ENCODE data around the gene MFSD11.

DNA sequence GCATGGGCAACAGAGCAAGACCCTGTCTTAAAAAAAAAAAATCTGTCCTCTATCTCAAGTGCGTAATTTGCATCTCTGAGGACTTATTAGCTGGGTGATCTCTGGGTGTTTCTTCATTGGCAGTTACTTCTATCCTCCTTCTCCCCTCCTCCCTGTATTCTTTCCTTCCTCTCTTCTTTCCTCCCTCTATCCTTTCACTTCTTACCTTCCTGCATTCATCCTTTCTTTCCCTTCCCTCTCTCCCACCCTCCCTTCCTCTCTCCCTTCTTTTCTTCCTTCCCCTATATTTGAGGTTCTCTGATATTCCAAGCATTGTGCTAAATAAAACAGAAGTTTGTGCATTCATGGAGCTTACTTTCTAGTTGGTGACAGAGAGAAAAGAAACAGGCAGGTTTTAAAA, 10.7 kb downstream of the MFSD11 start:
- TF ChIP-seq, protein P1, sequence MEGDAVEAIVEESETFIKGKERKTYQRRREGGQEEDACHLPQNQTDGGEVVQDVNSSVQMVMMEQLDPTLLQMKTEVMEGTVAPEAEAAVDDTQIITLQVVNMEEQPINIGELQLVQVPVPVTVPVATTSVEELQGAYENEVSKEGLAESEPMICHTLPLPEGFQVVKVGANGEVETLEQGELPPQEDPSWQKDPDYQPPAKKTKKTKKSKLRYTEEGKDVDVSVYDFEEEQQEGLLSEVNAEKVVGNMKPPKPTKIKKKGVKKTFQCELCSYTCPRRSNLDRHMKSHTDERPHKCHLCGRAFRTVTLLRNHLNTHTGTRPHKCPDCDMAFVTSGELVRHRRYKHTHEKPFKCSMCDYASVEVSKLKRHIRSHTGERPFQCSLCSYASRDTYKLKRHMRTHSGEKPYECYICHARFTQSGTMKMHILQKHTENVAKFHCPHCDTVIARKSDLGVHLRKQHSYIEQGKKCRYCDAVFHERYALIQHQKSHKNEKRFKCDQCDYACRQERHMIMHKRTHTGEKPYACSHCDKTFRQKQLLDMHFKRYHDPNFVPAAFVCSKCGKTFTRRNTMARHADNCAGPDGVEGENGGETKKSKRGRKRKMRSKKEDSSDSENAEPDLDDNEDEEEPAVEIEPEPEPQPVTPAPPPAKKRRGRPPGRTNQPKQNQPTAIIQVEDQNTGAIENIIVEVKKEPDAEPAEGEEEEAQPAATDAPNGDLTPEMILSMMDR (conservative IDR thresholded peaks at IDR 0.05; ENCODE audit: low read depth, low read length): no peak
- no peak for TF ChIP-seq EZH2 (IDR thresholded peaks at IDR 0.05; ENCODE audit: low read length, unreplicated experiment)
